NCI-H1436 (cell line): Measurements from ENCODE around the gene MYO1H.

Experiments used
- DNase-seq: peaks from one replicate; lab custom pipeline; 2025; lab: John Stamatoyannopoulos, UW

Gene MYO1H

GRCh38 chr12:109475121-109475520 lies 127.4 kb downstream of the MYO1H start:
- DNase-seq, result no peak

GRCh38 chr12:109475993-109476806 lies 128.5 kb downstream of the MYO1H start:
- DNase-seq, result no peak

- DNase-seq, result no peak
Measured at GRCh38 chr12:109476807-109477184, 129.1 kb downstream of the MYO1H start.

- peak; percentile 83 for DNase-seq
Measured at GRCh38 chr12:109477185-109477962, 129.7 kb downstream of the MYO1H start, which contains the start of the genes KCTD10 and UBE3B. Gene KCTD10, minus strand, starts transcription at chr12:109477300. Its CDS starts 38 bp downstream, at chr12:109477262. Gene UBE3B, plus strand, starts transcription at chr12:109477634. Its CDS starts 5,918 bp downstream, at chr12:109483552.

- DNase-seq, result no peak
Measured at GRCh38 chr12:109477963-109478315, 130.2 kb downstream of the MYO1H start.

GRCh38 chr12:109479761-109480160 lies 132.1 kb downstream of the MYO1H start:
- DNase-seq, result no peak

- DNase-seq, result no peak
Measured at GRCh38 chr12:109480356-109480755, 132.7 kb downstream of the MYO1H start.

GRCh38 chr12:109481863-109482262 lies 134.2 kb downstream of the MYO1H start:
- no peak for DNase-seq

- DNase-seq, result no peak
Measured at GRCh38 chr12:109482491-109482890, 134.8 kb downstream of the MYO1H start.

- DNase-seq, result no peak
Measured at GRCh38 chr12:109482894-109483293, 135.2 kb downstream of the MYO1H start.

- no peak for DNase-seq
Measured at GRCh38 chr12:109483346-109483745, 135.6 kb downstream of the MYO1H start.

GRCh38 chr12:109485201-109485600 lies 137.5 kb downstream of the MYO1H start:
- DNase-seq, result no peak

- DNase-seq, result no peak
Measured at GRCh38 chr12:109487181-109488050, 139.7 kb downstream of the MYO1H start.

- DNase-seq, result no peak
Measured at GRCh38 chr12:109488051-109488665, 140.5 kb downstream of the MYO1H start.

- no peak for DNase-seq
Measured at GRCh38 chr12:109489016-109489954, 141.6 kb downstream of the MYO1H start.

- no peak for DNase-seq
Measured at GRCh38 chr12:109489955-109490565, 142.4 kb downstream of the MYO1H start.

GRCh38 chr12:109491671-109492070 lies 144.0 kb downstream of the MYO1H start:
- no peak for DNase-seq

- DNase-seq, result no peak
Measured at GRCh38 chr12:109492371-109492770, 144.7 kb downstream of the MYO1H start.

- no peak for DNase-seq
Measured at GRCh38 chr12:109493090-109493489, 145.4 kb downstream of the MYO1H start.

- DNase-seq, result no peak
Measured at GRCh38 chr12:109493938-109494337, 146.2 kb downstream of the MYO1H start.
